MM.1S (cell line): ENCODE results near the gene LRTM1.

ENCODE experiments used
- DNase-seq: peaks from one replicate; pipeline ENCODE4 v3.0.0-alpha.2; 2015
- H2AFZ ChIP-seq: fragments of 300-600 bp; sonication (generic); 2 replicates; pipeline ENCODE4 v1.6.0; 2016; ENCODE audit warnings: antibody characterized with exemption, low read length
- H3F3A ChIP-seq: fragments of 300-600 bp; sonication (generic); 2 replicates; pipeline ENCODE4 v1.6.1; 2016; ENCODE audit warnings: mild to moderate bottlenecking, antibody characterized with exemption, low read length, moderate library complexity, mixed read lengths; ENCODE audit not compliant: insufficient read depth
- H3K27ac ChIP-seq: fragments of 300-600 bp; sonication (generic); 2 replicates; pipeline ENCODE4 v1.5.1; 2016; ENCODE audit warnings: mild to moderate bottlenecking, low read length
- H3K27me3 ChIP-seq: fragments of 300-600 bp; sonication (generic); replicated peaks from 2 replicates; pipeline ENCODE4 v1.6.0; 2016; ENCODE audit warnings: low read length; ENCODE audit not compliant: insufficient read depth
- H3K36me3 ChIP-seq: fragments of 300-600 bp; sonication (generic); replicated peaks from 2 replicates; pipeline ENCODE4 v1.6.1; 2016; ENCODE audit warnings: mild to moderate bottlenecking, low read length, mixed read lengths; ENCODE audit not compliant: insufficient read depth
- H3K4me1 ChIP-seq: fragments of 300-600 bp; sonication (generic); 2 replicates; pipeline ENCODE4 v1.6.1; 2016; ENCODE audit warnings: low read length, mixed read lengths
- H3K4me2 ChIP-seq: fragments of 300-600 bp; sonication (generic); 2 replicates; pipeline ENCODE4 v1.6.0; 2016; ENCODE audit warnings: low read depth, low read length
- H3K4me3 ChIP-seq: fragments of 300-600 bp; sonication (generic); 2 replicates; pipeline ENCODE4 v1.5.1; 2016; ENCODE audit warnings: low read length, mixed read lengths
- H3K79me2 ChIP-seq: fragments of 300-600 bp; sonication (generic); 2 replicates; pipeline ENCODE4 v1.6.1; 2016; ENCODE audit warnings: mixed run types, low read length, mixed read lengths
- H3K9ac ChIP-seq: fragments of 300-600 bp; sonication (generic); 2 replicates; pipeline ENCODE4 v1.6.1; 2016; ENCODE audit warnings: low read length, mixed read lengths
- H3K9me2 ChIP-seq: fragments of 300-600 bp; sonication (generic); replicated peaks from 2 replicates; pipeline ENCODE4 v1.6.1; 2016; ENCODE audit warnings: mild to moderate bottlenecking, low read length, mixed read lengths; ENCODE audit not compliant: insufficient read depth
- H3K9me3 ChIP-seq: fragments of 300-600 bp; sonication (generic); replicated peaks from 2 replicates; pipeline ENCODE4 v1.6.1; 2016; ENCODE audit warnings: mild to moderate bottlenecking, low read length, mixed read lengths; ENCODE audit not compliant: insufficient read depth
- H4K20me1 ChIP-seq: fragments of 300-600 bp; sonication (generic); 2 replicates; pipeline ENCODE4 v1.6.1; 2016; ENCODE audit warnings: mild to moderate bottlenecking, low read length, moderate library complexity, mixed read lengths; ENCODE audit not compliant: insufficient read depth
- EZH2 ChIP-seq: fragments of 300-600 bp; sonication (generic); optimal IDR thresholded peaks from 2 replicates; pipeline ENCODE3; 2017; ENCODE audit warnings: low read depth, mild to moderate bottlenecking, antibody characterized with exemption, low read length, mixed read lengths
- EZH2phosphoT487 ChIP-seq: fragments of 300-600 bp; sonication (generic); IDR thresholded peaks from 2 replicates; pipeline ENCODE4 v1.6.1; 2018; ENCODE audit warnings: antibody characterized with exemption, low read length
- TF ChIP-seq, protein P1 (sequence below): fragments of 300-600 bp; sonication (generic); IDR thresholded peaks from 2 replicates; pipeline ENCODE4 v1.5.1; 2016; ENCODE audit warnings: antibody characterized with exemption, low read length, mixed read lengths

The LRTM1 gene

GRCh38 chr3:54966979-54967378 lies 39.1 kb upstream of the LRTM1 start:
- Histone ChIP-seq H3K9me3 (no peaks in the 10 kb centered on the region), H3F3A (no peaks in the 10 kb centered on the region), H4K20me1 (no peaks in the 10 kb centered on the region), H3K27me3 (no peaks in the 10 kb centered on the region), H3K4me3 (no peak overlapping the region), H3K27ac (no peak overlapping the region), H3K9ac (no peak overlapping the region), H3K4me2 (no peak overlapping the region), H2AFZ (no peak overlapping the region), H3K36me3 (no peaks in the 10 kb centered on the region), H3K9me2 (no peaks in the 10 kb centered on the region), H3K4me1 (no peaks in the 10 kb centered on the region), H3K79me2 (no peaks in the 10 kb centered on the region)
- TF ChIP-seq EZH2phosphoT487, result no peak
- TF ChIP-seq, protein P1, sequence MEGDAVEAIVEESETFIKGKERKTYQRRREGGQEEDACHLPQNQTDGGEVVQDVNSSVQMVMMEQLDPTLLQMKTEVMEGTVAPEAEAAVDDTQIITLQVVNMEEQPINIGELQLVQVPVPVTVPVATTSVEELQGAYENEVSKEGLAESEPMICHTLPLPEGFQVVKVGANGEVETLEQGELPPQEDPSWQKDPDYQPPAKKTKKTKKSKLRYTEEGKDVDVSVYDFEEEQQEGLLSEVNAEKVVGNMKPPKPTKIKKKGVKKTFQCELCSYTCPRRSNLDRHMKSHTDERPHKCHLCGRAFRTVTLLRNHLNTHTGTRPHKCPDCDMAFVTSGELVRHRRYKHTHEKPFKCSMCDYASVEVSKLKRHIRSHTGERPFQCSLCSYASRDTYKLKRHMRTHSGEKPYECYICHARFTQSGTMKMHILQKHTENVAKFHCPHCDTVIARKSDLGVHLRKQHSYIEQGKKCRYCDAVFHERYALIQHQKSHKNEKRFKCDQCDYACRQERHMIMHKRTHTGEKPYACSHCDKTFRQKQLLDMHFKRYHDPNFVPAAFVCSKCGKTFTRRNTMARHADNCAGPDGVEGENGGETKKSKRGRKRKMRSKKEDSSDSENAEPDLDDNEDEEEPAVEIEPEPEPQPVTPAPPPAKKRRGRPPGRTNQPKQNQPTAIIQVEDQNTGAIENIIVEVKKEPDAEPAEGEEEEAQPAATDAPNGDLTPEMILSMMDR, result no peak
- TF ChIP-seq EZH2, result no peak
- no peak for DNase-seq

GRCh38 chr3:54965746-54966145 lies 37.9 kb upstream of the LRTM1 start:
- H3K4me3 ChIP-seq, result no peak overlapping the region
- H3K27ac ChIP-seq, result no peak overlapping the region
- no peaks in the 10 kb centered on the region for H3K9me3 ChIP-seq
- no peak overlapping the region for H3K9ac ChIP-seq
- H3K79me2 ChIP-seq, result no peaks in the 10 kb centered on the region
- H3K4me1 ChIP-seq, result no peaks in the 10 kb centered on the region
- TF ChIP-seq EZH2 (no peak), EZH2phosphoT487 (no peak)
- TF ChIP-seq, protein P1, result no peak
- no peak overlapping the region for H3K4me2 ChIP-seq
- no peaks in the 10 kb centered on the region for H4K20me1 ChIP-seq
- no peaks in the 10 kb centered on the region for H3K9me2 ChIP-seq
- H2AFZ ChIP-seq, result no peak overlapping the region
- H3K27me3 ChIP-seq, result no peaks in the 10 kb centered on the region
- no peak for DNase-seq
- H3K36me3 ChIP-seq, result no peaks in the 10 kb centered on the region
- H3F3A ChIP-seq, result no peaks in the 10 kb centered on the region

GRCh38 chr3:54964081-54964480 lies 36.2 kb upstream of the LRTM1 start:
- H3F3A ChIP-seq, result no peaks in the 10 kb centered on the region
- no peak for DNase-seq
- no peaks in the 10 kb centered on the region for H3K27me3 ChIP-seq
- no peak overlapping the region for H2AFZ ChIP-seq
- TF ChIP-seq EZH2, result no peak
- H3K9me2 ChIP-seq, result no peaks in the 10 kb centered on the region
- no peaks in the 10 kb centered on the region for H3K4me1 ChIP-seq
- H3K79me2 ChIP-seq, result no peaks in the 10 kb centered on the region
- no peak overlapping the region for H3K27ac ChIP-seq
- no peak overlapping the region for H3K4me2 ChIP-seq
- no peaks in the 10 kb centered on the region for H4K20me1 ChIP-seq
- H3K9me3 ChIP-seq, result no peaks in the 10 kb centered on the region
- H3K4me3 ChIP-seq, result no peak overlapping the region
- H3K9ac ChIP-seq, result no peak overlapping the region
- H3K36me3 ChIP-seq, result no peaks in the 10 kb centered on the region

DNA sequence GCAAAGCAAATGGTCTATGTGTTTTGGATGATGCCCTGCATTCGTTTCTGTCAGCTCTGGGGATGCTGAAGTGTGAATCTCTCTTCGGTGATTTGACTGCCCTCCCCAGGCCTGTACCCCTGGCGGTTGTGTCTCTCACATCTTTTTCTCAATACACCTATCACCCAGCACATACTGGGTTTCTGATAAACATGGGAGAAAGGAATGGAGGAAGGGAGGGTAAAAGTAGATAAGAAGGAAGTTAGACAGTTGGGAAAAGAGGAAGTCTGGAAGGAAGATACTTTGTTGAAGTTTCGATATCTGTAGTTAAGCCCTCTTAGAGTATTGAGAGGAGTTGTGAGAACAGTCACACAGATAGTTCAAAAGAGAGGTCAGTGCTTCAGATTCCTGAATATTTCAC lies 35.8 kb upstream of the LRTM1 start:
- Histone ChIP-seq H3K9me2 (no peaks in the 10 kb centered on the region), H4K20me1 (no peaks in the 10 kb centered on the region), H3K4me1 (no peaks in the 10 kb centered on the region), H3K79me2 (no peaks in the 10 kb centered on the region), H3F3A (no peaks in the 10 kb centered on the region), H3K27me3 (no peaks in the 10 kb centered on the region), H3K36me3 (no peaks in the 10 kb centered on the region), H3K9me3 (no peaks in the 10 kb centered on the region), H3K4me3 (no peak overlapping the region), H2AFZ (no peak overlapping the region), H3K4me2 (no peak overlapping the region), H3K27ac (no peak overlapping the region), H3K9ac (no peak overlapping the region)
- DNase-seq, result no peak
- no peak for TF ChIP-seq EZH2
- no peak for TF ChIP-seq EZH2phosphoT487
- TF ChIP-seq, protein P1, result no peak
